ENCODE measurements around the gene PDZRN4.
"Not testable (repeated sequence)": the region's sequence is repeated elsewhere in the genome, so short reads cannot be mapped to it uniquely, and the experiment has no call there.

Gene PDZRN4

GRCh38 chr12:41514907-41515306 is 326.8 kb downstream of the PDZRN4 start:
- DNase-seq, result no peak

- DNase-seq, result no peak
Measured at GRCh38 chr12:41515953-41516352, 327.8 kb downstream of the PDZRN4 start.

- no peak for DNase-seq
Measured at GRCh38 chr12:41520869-41521268, 332.7 kb downstream of the PDZRN4 start.

GRCh38 chr12:41521872-41522379 is 333.8 kb downstream of the PDZRN4 start:
- no peak for DNase-seq

- no peak for DNase-seq
Measured at GRCh38 chr12:41527062-41527461, 338.9 kb downstream of the PDZRN4 start.

DNA sequence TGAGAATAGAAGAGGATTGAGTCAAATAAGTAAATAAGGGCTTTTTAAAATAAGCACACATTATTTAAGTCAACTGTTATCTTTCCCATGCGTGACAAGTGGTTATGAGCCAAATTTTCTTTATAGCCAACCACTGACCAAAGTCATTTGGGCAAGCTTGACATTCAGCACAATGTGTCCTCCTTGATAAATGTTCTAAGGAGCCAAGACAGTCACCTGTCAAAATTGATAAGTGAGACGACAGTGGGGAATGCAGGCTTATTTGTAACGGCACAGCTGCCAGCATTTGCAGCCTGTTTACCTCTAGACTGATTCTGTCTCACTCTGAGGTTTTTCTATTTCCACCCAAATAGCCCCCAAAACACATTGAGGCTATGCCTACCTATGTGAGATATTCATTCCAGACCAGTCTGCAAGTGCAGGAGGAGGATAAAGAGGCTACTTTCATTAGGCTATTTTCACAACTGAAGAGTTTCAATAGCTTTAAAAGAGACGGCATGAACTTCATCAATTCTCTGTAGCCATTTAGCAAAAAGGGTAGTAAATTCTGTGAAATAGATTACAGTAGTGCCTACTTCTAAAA is 339.5 kb downstream of the PDZRN4 start:
- DNase-seq, result no peak

DNA sequence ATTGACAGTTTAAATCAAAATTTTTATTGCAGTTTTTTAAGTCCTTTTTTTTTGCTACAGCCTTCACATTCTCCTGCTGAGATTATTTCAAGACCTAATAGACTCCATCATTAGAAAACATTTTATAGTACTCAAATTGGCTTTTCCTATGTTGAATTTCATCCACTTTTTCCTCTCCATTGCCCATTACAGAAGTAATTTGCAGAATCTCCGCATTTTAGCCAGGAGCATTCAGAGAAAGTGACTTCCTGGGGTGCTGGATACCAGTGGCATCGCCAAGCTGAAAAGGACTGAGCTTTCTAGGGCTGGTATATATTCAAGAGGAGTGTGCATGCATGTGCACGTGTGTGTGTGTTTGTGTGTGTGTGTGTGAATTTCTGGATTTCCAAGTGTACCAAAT is 340.8 kb downstream of the PDZRN4 start:
- no peak for DNase-seq

GRCh38 chr12:41530441-41530840 is 342.3 kb downstream of the PDZRN4 start:
- no peak for DNase-seq

GRCh38 chr12:41531147-41531829 is 343.2 kb downstream of the PDZRN4 start:
- DNase-seq, result peak; percentile 26 to 61

DNA sequence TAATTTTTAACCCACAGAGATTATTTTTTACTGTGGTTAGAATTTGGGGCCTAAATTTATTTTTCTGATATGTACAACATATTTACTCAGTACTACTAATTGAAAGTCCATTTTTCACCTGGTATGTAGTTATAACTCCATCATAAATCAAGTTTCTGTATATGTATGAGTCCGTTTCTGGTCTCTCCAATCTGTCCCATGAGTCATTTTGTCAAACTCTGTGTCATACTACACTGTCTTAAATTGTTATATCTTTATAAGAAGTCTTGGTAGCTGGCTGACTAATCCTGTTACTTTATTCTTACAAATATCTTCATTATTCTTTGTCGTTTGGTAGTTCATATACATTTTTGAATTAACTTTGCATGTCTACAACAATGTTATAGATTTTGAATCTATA is 344.0 kb downstream of the PDZRN4 start:
- no peak for DNase-seq

DNA sequence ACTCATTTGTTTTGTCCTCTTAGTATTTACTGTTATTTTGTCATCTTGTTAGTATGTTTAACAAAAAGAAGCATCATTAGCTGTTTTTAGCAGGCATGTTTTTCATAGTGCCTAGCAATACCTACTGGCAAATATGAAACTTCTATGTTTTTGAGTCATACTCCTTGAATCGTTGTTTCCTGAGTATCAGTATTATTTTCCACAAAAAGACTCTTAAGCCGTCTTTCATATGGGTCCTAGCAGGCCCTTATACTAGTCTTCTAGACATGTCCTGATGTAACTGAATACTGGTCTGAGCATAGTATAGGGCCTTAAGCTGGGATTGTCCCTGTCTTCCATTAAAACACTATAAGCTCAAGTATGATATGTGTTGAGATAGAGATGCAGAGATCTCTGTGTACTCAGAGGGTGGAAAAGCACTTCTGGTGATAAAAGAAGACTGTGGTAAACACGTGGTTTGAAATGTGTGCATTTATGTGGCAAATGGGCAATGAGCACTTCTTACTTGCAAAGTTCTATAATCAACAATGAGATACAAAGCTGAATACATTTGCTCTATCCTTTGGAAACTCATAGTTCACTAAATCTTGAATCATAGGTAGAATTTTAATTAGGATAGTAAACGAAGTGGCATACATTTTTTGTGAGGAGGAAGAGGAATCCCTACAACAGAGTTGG is 348.8 kb downstream of the PDZRN4 start:
- DNase-seq, result no peak

DNA sequence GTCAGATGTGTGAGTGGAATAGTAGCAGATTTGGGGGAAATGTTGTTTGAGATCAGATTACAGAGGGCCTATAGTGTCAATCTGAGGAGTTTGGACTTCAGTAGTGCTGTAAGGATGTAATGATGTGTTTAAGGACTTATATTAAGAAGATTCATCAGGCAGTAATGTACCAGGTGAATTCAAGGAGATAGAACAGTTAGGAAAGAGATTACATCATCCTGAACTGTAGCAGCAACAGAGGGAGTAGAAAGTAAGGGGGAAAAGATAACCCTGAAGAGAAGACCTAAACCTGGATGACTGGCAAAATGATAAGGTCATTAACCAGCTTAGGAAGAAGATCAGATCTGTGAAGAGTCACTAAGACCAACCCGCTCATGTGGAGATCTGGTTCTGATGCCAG is 349.4 kb downstream of the PDZRN4 start:
- no peak for DNase-seq

GRCh38 chr12:41545761-41546160 is 357.6 kb downstream of the PDZRN4 start:
- DNase-seq, result no peak

DNA sequence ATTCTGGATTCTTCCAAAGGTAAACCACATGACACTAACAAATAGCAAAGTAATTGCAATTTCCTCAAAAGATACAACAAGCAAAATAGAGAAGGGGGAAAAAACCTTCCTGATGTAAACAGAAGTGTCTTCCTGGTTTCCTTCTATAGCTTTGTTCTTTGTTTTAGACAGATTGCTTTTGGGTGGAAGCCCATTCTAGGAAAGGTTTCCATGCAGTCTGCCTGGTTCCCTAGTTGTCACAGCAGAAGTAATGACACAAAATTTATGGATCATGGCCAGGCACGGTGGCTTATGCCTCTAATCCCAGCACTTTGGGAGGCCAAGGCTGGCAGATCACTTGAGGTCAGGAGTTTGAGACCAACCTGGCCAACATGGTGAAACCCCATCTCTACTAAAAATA is 359.0 kb downstream of the PDZRN4 start:
- not testable (repeated sequence) for DNase-seq

GRCh38 chr12:41548926-41549325 is 360.8 kb downstream of the PDZRN4 start:
- DNase-seq, result no peak

GRCh38 chr12:41552588-41552987 is 364.5 kb downstream of the PDZRN4 start:
- DNase-seq, result no peak

GRCh38 chr12:41556176-41556575 is 368.1 kb downstream of the PDZRN4 start:
- DNase-seq, result no peak

GRCh38 chr12:41557344-41557743 is 369.2 kb downstream of the PDZRN4 start:
- DNase-seq, result no peak

DNA sequence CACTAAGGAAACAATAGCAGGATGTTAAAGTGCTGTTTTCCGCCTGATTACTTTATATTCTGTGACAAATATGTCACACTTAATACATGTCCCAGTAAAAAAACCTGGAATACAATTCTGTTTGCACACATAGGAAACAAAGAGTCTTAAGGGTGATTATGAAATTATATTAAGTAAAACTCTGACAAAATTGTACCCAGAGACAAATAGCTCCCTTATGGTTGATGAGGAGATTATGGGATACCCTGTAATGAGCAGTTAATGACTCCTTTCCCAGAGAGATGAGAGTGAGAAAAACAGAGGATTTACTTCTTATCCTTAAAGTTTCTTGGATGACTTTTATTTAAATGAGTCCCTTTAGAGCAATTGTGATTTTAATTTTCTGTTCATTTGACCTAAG is 370.6 kb downstream of the PDZRN4 start:
- DNase-seq, result no peak

DNA sequence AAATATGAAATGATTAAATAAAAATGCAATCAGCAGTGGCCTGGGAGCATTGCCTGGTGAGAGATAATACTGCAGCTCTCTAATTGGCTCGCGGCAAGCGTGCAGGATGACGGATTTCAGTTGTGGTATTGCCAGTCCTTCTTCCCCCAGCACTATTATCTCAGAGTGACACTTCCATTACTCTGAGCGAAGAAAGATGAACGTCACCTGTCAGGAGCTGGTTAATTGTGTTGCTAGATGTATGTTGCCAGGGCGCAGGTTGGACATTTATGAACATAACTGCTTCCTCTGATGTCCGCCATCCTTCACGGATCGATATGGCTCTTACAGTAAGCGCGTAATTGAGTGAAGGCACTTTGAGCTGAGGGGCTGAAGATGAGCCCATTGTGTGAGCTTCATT is 374.9 kb downstream of the PDZRN4 start:
- DNase-seq, result no peak

- no peak for DNase-seq
Measured at GRCh38 chr12:41564816-41565215, 376.7 kb downstream of the PDZRN4 start.

DNA sequence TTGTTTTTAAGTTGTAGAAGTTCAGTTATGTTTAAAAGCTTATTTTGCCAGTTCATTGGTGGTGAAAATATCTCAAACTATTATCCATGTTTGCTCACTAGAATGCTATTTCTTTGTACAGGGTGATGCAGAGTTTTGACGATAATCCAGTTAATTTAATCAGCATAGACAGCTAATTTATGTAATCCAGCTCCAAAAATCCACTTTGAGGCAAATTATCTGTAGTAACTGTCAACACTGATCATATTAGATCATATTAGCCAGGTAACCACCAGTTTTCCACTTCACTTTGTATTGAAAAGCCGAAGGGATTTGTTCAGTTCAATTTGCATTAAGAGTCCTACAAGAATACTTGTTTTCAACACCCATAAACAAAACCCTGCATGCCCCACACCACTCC is 378.6 kb downstream of the PDZRN4 start:
- no peak for DNase-seq

GRCh38 chr12:41573445-41573844 is 385.3 kb downstream of the PDZRN4 start:
- DNase-seq, result no peak

- no peak for DNase-seq
Measured at GRCh38 chr12:41576925-41577324, 388.8 kb downstream of the PDZRN4 start.
